CD4-positive, alpha-beta T cell (primary cell): ENCODE measurements around the gene B4GALT2. TPM values are rescaled to one million over a fixed set of nuclear protein-coding genes. Genes with fewer than 3 reads are reported as not detected.
A peak's percentile ranks its signal among the peaks of the same experiment; 100 is the strongest.

Source experiments
- ATAC-seq: fragments of 200-7000 bp; cut with Tn5 transposase; one replicate; pipeline ENCODE4 v1.10.0; 2022; ENCODE audit warnings: mild to moderate bottlenecking; ENCODE audit not compliant: poor library complexity
- CTCF ChIA-PET: fragments of 350-600 bp; sonication (Branson Sonifier 250); formaldehyde crosslinking; loops from one replicate; lab custom pipeline; 2021; ENCODE audit warnings: antibody characterized with exemption, inconsistent platforms; lab: Charles Lee
- POLR2A ChIA-PET: fragments of 350-600 bp; sonication (Branson Sonifier 250); formaldehyde crosslinking; loops from one replicate; lab custom pipeline; 2021; ENCODE audit warnings: antibody characterized with exemption, inconsistent platforms; lab: Charles Lee
- DNase-seq, 14 experiments: peaks; one replicate each; pipeline ENCODE4 v3.0.0-alpha.2; 2013 to 2020; ENCODE audit warnings: mixed read lengths in 2 of 14
- H3K27ac ChIP-seq, 2 donors: one replicate each; pipeline versions ENCODE4 v1.5.1 to v1.7.0; 2013; ENCODE audit warnings: low read length in 2 of 2, low read depth in 1 of 2, mild to moderate bottlenecking in 1 of 2
- H3K27me3 ChIP-seq, 2 experiments: 1 replicate in 1 of 2; 2 replicates in 1 of 2; pipeline versions ENCODE4 v1.6.1 to v1.7.0; 2013; ENCODE audit warnings: low read length in 2 of 2, control low read depth in 1 of 2, mild to moderate bottlenecking in 1 of 2, moderate library complexity in 1 of 2; ENCODE audit not compliant: insufficient read depth in 2 of 2, control insufficient read depth in 1 of 2
- H3K36me3 ChIP-seq: one replicate; pipeline ENCODE4 v1.6.1; 2013; ENCODE audit warnings: low read length, control low read depth; ENCODE audit not compliant: insufficient read depth
- H3K4me1 ChIP-seq: one replicate; pipeline ENCODE4 v1.6.1; 2013; ENCODE audit warnings: low read length, control low read depth; ENCODE audit not compliant: insufficient read depth
- H3K4me3 ChIP-seq: one replicate; pipeline ENCODE4 v1.5.1; 2013; ENCODE audit warnings: mild to moderate bottlenecking, low read length, moderate library complexity
- H3K9me3 ChIP-seq, 2 experiments: 1 replicate in 1 of 2; 2 replicates in 1 of 2; pipeline versions ENCODE4 v1.6.1 to v1.7.0; 2013; ENCODE audit warnings: low read length in 2 of 2, mild to moderate bottlenecking in 2 of 2, control low read depth in 1 of 2, moderate library complexity in 1 of 2; ENCODE audit not compliant: control insufficient read depth in 1 of 2, insufficient read depth in 1 of 2
- H3K27ac Mint-ChIP-seq: one replicate; pipeline ENCODE4 v1.8.0; 2020; ENCODE audit warnings: mixed read lengths
- H3K27me3 Mint-ChIP-seq: one replicate; pipeline ENCODE4 v1.8.0; 2021; ENCODE audit warnings: mixed read lengths
- H3K36me3 Mint-ChIP-seq: one replicate; pipeline ENCODE4 v1.8.0; 2021; ENCODE audit warnings: low read depth, mixed read lengths
- H3K4me1 Mint-ChIP-seq: one replicate; pipeline ENCODE4 v1.8.0; 2021; ENCODE audit warnings: low read depth, mixed read lengths
- H3K4me3 Mint-ChIP-seq: one replicate; pipeline ENCODE4 v1.8.0; 2020; ENCODE audit warnings: mild to moderate bottlenecking, mixed read lengths
- H3K9me3 Mint-ChIP-seq: one replicate; pipeline ENCODE4 v1.8.0; 2020; ENCODE audit warnings: mixed read lengths
- intact Hi-C, 2 experiments: fragments of 100-400 bp; cut with DNase I in 1 of 2; cut with micrococcal nuclease in 1 of 2; formaldehyde crosslinking; loops; one replicate each; pipeline versions ENCODE4 v1.15.1 to v1.9.0; 2023 to 2025; cut with DNase I, micrococcal nuclease
- total RNA-seq, 174 experiments: library from RNA in 2 of 174; stranded (reverse) in 2 of 174; gene quantifications; one replicate each; pipeline ENCODE4 v1.2.3 and lab custom pipeline; 2021 to 2026
- TF ChIP-seq, protein P1 (sequence below): fragments of 200-600 bp; IDR thresholded peaks from one replicate; pipeline ENCODE4 v1.8.0; 2022; ENCODE audit warnings: antibody characterized with exemption, mild to moderate bottlenecking

The B4GALT2 gene
- total RNA-seq, 2 experiments from 2014 or later = 0.22 to 0.34 TPM

- no peak overlapping the region for H3K27ac Mint-ChIP-seq
- POLR2A ChIA-PET = no interaction called here
- Histone ChIP-seq H3K9me3 (no peaks in the 10 kb centered on the region), H3K4me1 (peaks cover 54% of the 10 kb centered on the region), H3K27ac (no peak overlapping the region), H3K27me3 (peaks cover 5 to 7% of the 10 kb centered on the region in 2 experiments), H3K4me3 (no peak overlapping the region), H3K36me3 (peaks cover 25% of the 10 kb centered on the region)
- intact Hi-C loops = loop anchor here in 1 of 2 experiments (5.0 to 10.0 kb wide), 5 partner anchors 377 to 1210 kb away; partner anchors contain the start of genes C1orf50, CDC20, CFAP57 and EBNA1BP2
- peaks cover 57% of the 10 kb centered on the region for H3K4me1 Mint-ChIP-seq
- H3K9me3 Mint-ChIP-seq = no peaks in the 10 kb centered on the region
- CTCF ChIA-PET = no interaction called here
- DNase-seq (no peak), ATAC-seq (no peak)
- peaks cover 13% of the 10 kb centered on the region for H3K27me3 Mint-ChIP-seq
- TF ChIP-seq, protein P1, sequence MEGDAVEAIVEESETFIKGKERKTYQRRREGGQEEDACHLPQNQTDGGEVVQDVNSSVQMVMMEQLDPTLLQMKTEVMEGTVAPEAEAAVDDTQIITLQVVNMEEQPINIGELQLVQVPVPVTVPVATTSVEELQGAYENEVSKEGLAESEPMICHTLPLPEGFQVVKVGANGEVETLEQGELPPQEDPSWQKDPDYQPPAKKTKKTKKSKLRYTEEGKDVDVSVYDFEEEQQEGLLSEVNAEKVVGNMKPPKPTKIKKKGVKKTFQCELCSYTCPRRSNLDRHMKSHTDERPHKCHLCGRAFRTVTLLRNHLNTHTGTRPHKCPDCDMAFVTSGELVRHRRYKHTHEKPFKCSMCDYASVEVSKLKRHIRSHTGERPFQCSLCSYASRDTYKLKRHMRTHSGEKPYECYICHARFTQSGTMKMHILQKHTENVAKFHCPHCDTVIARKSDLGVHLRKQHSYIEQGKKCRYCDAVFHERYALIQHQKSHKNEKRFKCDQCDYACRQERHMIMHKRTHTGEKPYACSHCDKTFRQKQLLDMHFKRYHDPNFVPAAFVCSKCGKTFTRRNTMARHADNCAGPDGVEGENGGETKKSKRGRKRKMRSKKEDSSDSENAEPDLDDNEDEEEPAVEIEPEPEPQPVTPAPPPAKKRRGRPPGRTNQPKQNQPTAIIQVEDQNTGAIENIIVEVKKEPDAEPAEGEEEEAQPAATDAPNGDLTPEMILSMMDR = no peak
- H3K36me3 Mint-ChIP-seq = peaks cover 50% of the 10 kb centered on the region
- peak overlapping the region; percentile 96 for H3K4me3 Mint-ChIP-seq
Observed at GRCh38 chr1:43977376-43978263, 1.4 kb upstream of the B4GALT2 start.

DNA sequence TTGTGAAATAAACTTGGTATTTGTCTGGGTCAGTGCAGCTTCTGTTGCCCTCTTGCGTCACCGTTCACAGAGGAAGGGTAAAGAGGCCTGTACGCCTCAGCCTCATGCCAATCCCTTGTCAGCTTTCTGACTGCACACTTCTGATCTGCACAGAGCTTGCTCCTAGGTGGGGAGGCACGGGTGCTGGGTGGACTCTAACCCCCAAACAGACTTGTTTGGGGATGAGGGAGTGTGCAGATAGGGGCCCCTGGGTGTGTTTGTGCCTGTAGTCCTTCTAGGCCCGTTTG, 803 bp upstream of the B4GALT2 start:
- H3K36me3 ChIP-seq = peaks cover 25% of the 10 kb centered on the region
- peaks cover 54% of the 10 kb centered on the region for H3K4me1 ChIP-seq
- intact Hi-C loops = loop anchor here in 1 of 2 experiments (5.0 to 10.0 kb wide), 5 partner anchors 377 to 1211 kb away; partner anchors contain the start of genes C1orf50, CDC20, CFAP57 and EBNA1BP2
- TF ChIP-seq, protein P1 = no peak
- no peak overlapping the region for H3K27ac ChIP-seq
- H3K4me3 ChIP-seq = no peak overlapping the region
- no peaks in the 10 kb centered on the region for H3K9me3 ChIP-seq
- peak overlapping the region; percentile 96 for H3K4me3 Mint-ChIP-seq
- peaks cover 50% of the 10 kb centered on the region for H3K36me3 Mint-ChIP-seq
- CTCF ChIA-PET = no interaction called here
- H3K27me3 Mint-ChIP-seq = peaks cover 13% of the 10 kb centered on the region
- DNase-seq (no peak), ATAC-seq (no peak)
- peaks cover 5 to 7% of the 10 kb centered on the region in 2 experiments for H3K27me3 ChIP-seq
- POLR2A ChIA-PET = interaction anchor here (0.9 kb wide), 1 partner anchor 31 kb away, joined by 3 read pairs; no protein-coding TSS in a partner anchor
- no peak overlapping the region for H3K27ac Mint-ChIP-seq
- peaks cover 53% of the 10 kb centered on the region for H3K4me1 Mint-ChIP-seq
- H3K9me3 Mint-ChIP-seq = no peaks in the 10 kb centered on the region

DNA sequence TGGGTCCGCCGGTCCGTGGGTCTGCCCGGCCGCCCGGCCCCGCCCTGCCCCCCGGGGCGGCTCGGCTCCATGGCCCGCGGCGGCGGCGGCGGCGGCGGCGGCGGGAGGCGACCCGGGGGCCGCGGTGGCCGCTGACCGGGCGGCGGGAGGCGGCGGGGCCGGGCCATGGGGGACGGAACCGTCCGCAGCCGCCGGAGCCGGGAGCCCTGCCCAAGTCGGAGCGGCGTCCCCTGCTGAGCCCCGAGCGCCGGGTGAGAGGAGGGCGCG, 184 bp downstream of the B4GALT2 start:
- Histone ChIP-seq H3K27ac (no peak overlapping the region), H3K4me1 (peaks cover 47% of the 10 kb centered on the region), H3K4me3 (no peak overlapping the region), H3K36me3 (peaks cover 25% of the 10 kb centered on the region), H3K27me3 (peaks cover 5 to 7% of the 10 kb centered on the region in 2 experiments), H3K9me3 (no peaks in the 10 kb centered on the region)
- no peak overlapping the region for H3K27ac Mint-ChIP-seq
- H3K9me3 Mint-ChIP-seq = no peaks in the 10 kb centered on the region
- intact Hi-C loops = loop anchor here in 1 of 2 experiments (5.0 to 10.0 kb wide), 5 partner anchors 376 to 1212 kb away; partner anchors contain the start of genes C1orf50, CDC20, CFAP57 and EBNA1BP2
- DNase-seq (no peak), ATAC-seq (no peak)
- peaks cover 47% of the 10 kb centered on the region for H3K36me3 Mint-ChIP-seq
- H3K4me1 Mint-ChIP-seq = peaks cover 43% of the 10 kb centered on the region
- H3K4me3 Mint-ChIP-seq = no peak overlapping the region
- peaks cover 13% of the 10 kb centered on the region for H3K27me3 Mint-ChIP-seq
- ChIA-PET POLR2A (no interaction called here), CTCF (no interaction called here)
- TF ChIP-seq, protein P1 = no peak
